Forelimb muscle (tissue), 1 donor: ENCODE data around the gene SH3BP5L. TPM values are rescaled to one million over a fixed set of nuclear protein-coding genes. Genes with fewer than 3 reads are reported as not detected.

ENCODE experiments used
- DNase-seq: peaks from one replicate; pipeline ENCODE4 v3.0.0-alpha.2; 2013; ENCODE audit warnings: low read depth
- polyA plus RNA-seq: library from polyadenylated mRNA; unstranded; fragments of 120-200 nt; gene quantifications from one replicate; pipeline ENCODE4 v1.2.1, GENCODE V29; 2013; ENCODE audit not compliant: insufficient read length

The SH3BP5L gene
- polyA plus RNA-seq, 1 donor, result 17.9 TPM

- DNase-seq, result no peak
Observed at GRCh38 chr1:248776991-248777390, 48.7 kb downstream of the SH3BP5L start.

- no peak for DNase-seq
Observed at GRCh38 chr1:248775441-248775840, 50.3 kb downstream of the SH3BP5L start.

Other genes with a start within 250 kb of the SH3BP5L start
- gene OR2T10, start 228.2 kb downstream of the SH3BP5L start, polyA plus RNA-seq, result not detected
- gene OR2T11, start 190.8 kb downstream of the SH3BP5L start, polyA plus RNA-seq, result not detected
- gene OR2T35, start 180.6 kb downstream of the SH3BP5L start, polyA plus RNA-seq, result not detected
- gene OR2T27, start 170.4 kb downstream of the SH3BP5L start, polyA plus RNA-seq, result not detected
- gene OR14I1, start 123.1 kb downstream of the SH3BP5L start, polyA plus RNA-seq, result not detected
- gene LYPD8, start 70.2 kb downstream of the SH3BP5L start, polyA plus RNA-seq, result not detected
- 18.4 TPM for gene ZNF672, start 12.3 kb upstream of the SH3BP5L start, polyA plus RNA-seq
- gene ZNF692, start 33.2 kb upstream of the SH3BP5L start, polyA plus RNA-seq, result 30.7 TPM
- 4.5 TPM for gene PGBD2, start 80.3 kb upstream of the SH3BP5L start, polyA plus RNA-seq